IPS-18c (cell line): ENCODE measurements around the gene PTPRU.

Experiments
- H3K4me3 ChIP-seq: 2 replicates; pipeline ENCODE4 v1.7.0; 2013; ENCODE audit warnings: low read depth, mild to moderate bottlenecking, low read length, moderate library complexity; ENCODE audit not compliant: insufficient read depth
- H3K9me3 ChIP-seq: one replicate; pipeline ENCODE4 v1.6.1; 2013; ENCODE audit warnings: mild to moderate bottlenecking, low read length, moderate library complexity; ENCODE audit not compliant: control insufficient read depth, insufficient read depth

PTPRU gene

GRCh38 chr1:29325675-29326074, 89.4 kb downstream of the PTPRU start:
- H3K9me3 ChIP-seq: no peaks in the 10 kb centered on the region
- H3K4me3 ChIP-seq: peak overlapping the region; percentile 46; the same call in 1 of the 2 replicates

GRCh38 chr1:29326123-29326522, 89.8 kb downstream of the PTPRU start:
- Histone ChIP-seq H3K9me3 (no peaks in the 10 kb centered on the region), H3K4me3 (no peak overlapping the region)

- no peaks in the 10 kb centered on the region for H3K9me3 ChIP-seq
- no peak overlapping the region for H3K4me3 ChIP-seq
Measured at GRCh38 chr1:29327223-29327935, 91.1 kb downstream of the PTPRU start.

GRCh38 chr1:29329022-29329775, 92.9 kb downstream of the PTPRU start:
- H3K4me3 ChIP-seq: no peak overlapping the region

GRCh38 chr1:29330089-29330488, 93.8 kb downstream of the PTPRU start:
- Histone ChIP-seq H3K4me3 (no peak overlapping the region), H3K9me3 (no peaks in the 10 kb centered on the region)

More at GRCh38 chr1:29329022-29329775, 92.9 kb downstream of the PTPRU start:
- H3K9me3 ChIP-seq: no peaks in the 10 kb centered on the region

GRCh38 chr1:29330856-29331255, 94.5 kb downstream of the PTPRU start:
- H3K4me3 ChIP-seq: no peak overlapping the region
- H3K9me3 ChIP-seq: no peaks in the 10 kb centered on the region

- Histone ChIP-seq H3K4me3 (no peak overlapping the region), H3K9me3 (no peaks in the 10 kb centered on the region)
Measured at GRCh38 chr1:29331309-29331708, 95.0 kb downstream of the PTPRU start.

- H3K9me3 ChIP-seq: no peaks in the 10 kb centered on the region
Measured at GRCh38 chr1:29331729-29332128, 95.4 kb downstream of the PTPRU start.

GRCh38 chr1:29332204-29332603, 95.9 kb downstream of the PTPRU start:
- Histone ChIP-seq H3K4me3 (no peak overlapping the region), H3K9me3 (no peaks in the 10 kb centered on the region)

More at GRCh38 chr1:29331729-29332128, 95.4 kb downstream of the PTPRU start:
- H3K4me3 ChIP-seq: no peak overlapping the region

GRCh38 chr1:29333008-29333407, 96.7 kb downstream of the PTPRU start:
- H3K9me3 ChIP-seq: no peaks in the 10 kb centered on the region
- no peak overlapping the region for H3K4me3 ChIP-seq

- Histone ChIP-seq H3K4me3 (no peak overlapping the region), H3K9me3 (peaks cover 2% of the 10 kb centered on the region)
Measured at GRCh38 chr1:29335573-29335972, 99.3 kb downstream of the PTPRU start.

GRCh38 chr1:29338908-29339575, 102.7 kb downstream of the PTPRU start:
- H3K9me3 ChIP-seq: peaks cover 2% of the 10 kb centered on the region
- no peak overlapping the region for H3K4me3 ChIP-seq

- peaks cover 2% of the 10 kb centered on the region for H3K9me3 ChIP-seq
- no peak overlapping the region for H3K4me3 ChIP-seq
Measured at GRCh38 chr1:29341936-29342335, 105.6 kb downstream of the PTPRU start.

GRCh38 chr1:29342351-29342750, 106.0 kb downstream of the PTPRU start:
- no peak overlapping the region for H3K4me3 ChIP-seq
- H3K9me3 ChIP-seq: peaks cover 2% of the 10 kb centered on the region

- Histone ChIP-seq H3K4me3 (no peak overlapping the region), H3K9me3 (peaks cover 2% of the 10 kb centered on the region)
Measured at GRCh38 chr1:29342983-29343382, 106.7 kb downstream of the PTPRU start.

- H3K4me3 ChIP-seq: no peak overlapping the region
- peaks cover 2% of the 10 kb centered on the region for H3K9me3 ChIP-seq
Measured at GRCh38 chr1:29343476-29343875, 107.2 kb downstream of the PTPRU start.

GRCh38 chr1:29343908-29344307, 107.6 kb downstream of the PTPRU start:
- H3K9me3 ChIP-seq: no peaks in the 10 kb centered on the region
- H3K4me3 ChIP-seq: no peak overlapping the region

- Histone ChIP-seq H3K9me3 (no peaks in the 10 kb centered on the region), H3K4me3 (no peak overlapping the region)
Measured at GRCh38 chr1:29344336-29344735, 108.0 kb downstream of the PTPRU start.
